Peyer's patch (tissue), 4 donors: ENCODE results near the gene RNF17.

ENCODE experiments used
- POLR2A ChIP-seq, 2 donors: fragments of 450-650 bp; IDR thresholded peaks; one replicate each; pipeline ENCODE4 v1.5.1; 2017; ENCODE audit warnings: antibody characterized with exemption in 2 of 2, mild to moderate bottlenecking in 2 of 2, moderate library complexity in 2 of 2
- TF ChIP-seq, protein P1 (sequence below), 6 experiments: fragments of 450-650 bp in 4 of 6; fragments of 200-600 bp in 2 of 6; sonication (generic) in 1 of 6; IDR thresholded peaks; one replicate each; pipeline ENCODE4 v1.5.1; 2017 to 2019; ENCODE audit warnings: antibody characterized with exemption in 6 of 6, mild to moderate bottlenecking in 3 of 6, moderate library complexity in 1 of 6

DNA sequence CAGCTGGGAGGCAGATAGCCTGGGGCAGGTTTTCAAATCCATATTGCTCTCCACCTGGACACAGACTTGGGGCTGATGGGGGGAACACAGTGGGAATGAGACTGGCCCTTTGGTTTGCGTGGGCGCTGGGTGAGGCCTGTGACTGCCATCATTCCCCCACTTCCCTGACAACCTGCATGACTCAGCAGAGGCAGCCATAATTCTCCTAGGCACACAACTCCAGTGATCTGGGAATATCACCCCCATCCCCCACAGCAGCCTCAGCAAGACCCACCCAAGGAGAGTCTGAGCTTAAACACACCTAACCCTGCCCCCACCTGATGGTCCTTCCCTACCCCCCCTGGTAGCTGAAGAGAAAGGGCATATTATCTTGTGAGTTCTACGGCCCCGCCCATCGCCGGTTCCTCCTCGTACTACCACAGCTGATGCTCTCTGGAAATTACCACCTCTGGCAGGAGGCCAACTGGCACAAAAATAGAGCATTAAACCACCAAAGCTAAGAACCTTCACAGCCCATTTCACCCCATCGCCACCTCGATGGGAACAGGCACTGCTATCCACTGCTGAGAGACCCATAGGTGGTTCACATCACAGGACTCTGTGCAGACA, 71.0 kb downstream of the RNF17 start:
- TF ChIP-seq POLR2A (IDR thresholded peaks at IDR 0.05), result no peak
- TF ChIP-seq, protein P1, sequence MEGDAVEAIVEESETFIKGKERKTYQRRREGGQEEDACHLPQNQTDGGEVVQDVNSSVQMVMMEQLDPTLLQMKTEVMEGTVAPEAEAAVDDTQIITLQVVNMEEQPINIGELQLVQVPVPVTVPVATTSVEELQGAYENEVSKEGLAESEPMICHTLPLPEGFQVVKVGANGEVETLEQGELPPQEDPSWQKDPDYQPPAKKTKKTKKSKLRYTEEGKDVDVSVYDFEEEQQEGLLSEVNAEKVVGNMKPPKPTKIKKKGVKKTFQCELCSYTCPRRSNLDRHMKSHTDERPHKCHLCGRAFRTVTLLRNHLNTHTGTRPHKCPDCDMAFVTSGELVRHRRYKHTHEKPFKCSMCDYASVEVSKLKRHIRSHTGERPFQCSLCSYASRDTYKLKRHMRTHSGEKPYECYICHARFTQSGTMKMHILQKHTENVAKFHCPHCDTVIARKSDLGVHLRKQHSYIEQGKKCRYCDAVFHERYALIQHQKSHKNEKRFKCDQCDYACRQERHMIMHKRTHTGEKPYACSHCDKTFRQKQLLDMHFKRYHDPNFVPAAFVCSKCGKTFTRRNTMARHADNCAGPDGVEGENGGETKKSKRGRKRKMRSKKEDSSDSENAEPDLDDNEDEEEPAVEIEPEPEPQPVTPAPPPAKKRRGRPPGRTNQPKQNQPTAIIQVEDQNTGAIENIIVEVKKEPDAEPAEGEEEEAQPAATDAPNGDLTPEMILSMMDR (IDR thresholded peaks at IDR 0.05), result no peak
